Subcutaneous abdominal adipose tissue (tissue), 5 donors: ENCODE measurements around the gene OR4L1.
"Not testable (repeated sequence)": the region's sequence is repeated elsewhere in the genome, so short reads cannot be mapped to it uniquely, and the experiment has no call there.

Source experiments
- H3K27ac ChIP-seq: one replicate; pipeline ENCODE4 v1.7.0; 2013; ENCODE audit warnings: low read depth, mild to moderate bottlenecking, inconsistent platforms, low read length, moderate library complexity
- H3K27me3 ChIP-seq, 5 donors: one replicate each; pipeline ENCODE4 v1.7.0; 2013; ENCODE audit warnings: low read length in 5 of 5, inconsistent platforms in 1 of 5; ENCODE audit not compliant: control insufficient read depth in 5 of 5, insufficient read depth in 4 of 5
- H3K36me3 ChIP-seq, 5 donors: one replicate each; pipeline ENCODE4 v1.7.0; 2013; ENCODE audit warnings: low read length in 5 of 5; ENCODE audit not compliant: control insufficient read depth in 5 of 5, insufficient read depth in 5 of 5
- H3K4me1 ChIP-seq, 5 donors: one replicate each; pipeline ENCODE4 v1.7.0; 2013; ENCODE audit warnings: low read length in 5 of 5, mild to moderate bottlenecking in 3 of 5, moderate library complexity in 1 of 5; ENCODE audit not compliant: control insufficient read depth in 5 of 5, insufficient read depth in 5 of 5
- H3K4me3 ChIP-seq, 5 donors: one replicate each; pipeline ENCODE4 v1.7.0; 2013; ENCODE audit warnings: low read length in 5 of 5, low read depth in 1 of 5
- H3K9ac ChIP-seq, 5 donors: one replicate each; pipeline ENCODE4 v1.7.0; 2013; ENCODE audit warnings: low read length in 5 of 5, mild to moderate bottlenecking in 4 of 5, moderate library complexity in 3 of 5
- H3K9me3 ChIP-seq, 5 donors: one replicate each; pipeline ENCODE4 v1.7.0; 2013; ENCODE audit warnings: low read length in 5 of 5; ENCODE audit not compliant: control insufficient read depth in 5 of 5
- donor health status: healthy.
- donor health status: healthy.
- donor health status: healthy.
- donor health status: healthy.
- donor health status: healthy.

The OR4L1 gene

GRCh38 chr14:20059745-20060144, at the start of gene OR4L1:
Gene OR4L1, plus strand, starts transcription at chr14:20060045. Its CDS starts 0 bp downstream, at chr14:20060045.
- Histone ChIP-seq H3K27me3 (no peaks in the 10 kb centered on the region), H3K27ac (no peak within 1 kb of the TSS), H3K9ac (no peak within 1 kb of the TSS), H3K36me3 (no peaks in the 10 kb centered on the region), H3K4me3 (no peak within 1 kb of the TSS), H3K4me1 (no peaks in the 10 kb centered on the region), H3K9me3 (peaks cover 0 to 5% (median 4%) of the 10 kb centered on the region in 5 donors)

- H3K4me3 ChIP-seq = no peak within 1 kb of the TSS
- no peak within 1 kb of the TSS for H3K27ac ChIP-seq
- H3K27me3 ChIP-seq = no peaks in the 10 kb centered on the region
- H3K9me3 ChIP-seq = peaks cover 0 to 5% (median 4%) of the 10 kb centered on the region in 5 donors
- no peaks in the 10 kb centered on the region for H3K4me1 ChIP-seq
- H3K9ac ChIP-seq = no peak within 1 kb of the TSS
- H3K36me3 ChIP-seq = no peaks in the 10 kb centered on the region
These were observed 40.5 kb upstream of the OR4L1 start, which contains the start of gene OR4K14 for GRCh38 chr14:20019257-20019865. Gene OR4K14, minus strand, starts transcription at chr14:20019307. Its CDS starts 4,114 bp downstream, at chr14:20015193.

- H3K9me3 ChIP-seq = peaks cover 0 to 3% (median 0%) of the 10 kb centered on the region in 5 donors
- no peak overlapping the region for H3K27ac ChIP-seq
- H3K4me3 ChIP-seq = no peak overlapping the region
- peaks cover 0 to 2% (median 0%) of the 10 kb centered on the region in 5 donors for H3K27me3 ChIP-seq
- H3K36me3 ChIP-seq = no peaks in the 10 kb centered on the region
- no peak overlapping the region for H3K9ac ChIP-seq
- no peaks in the 10 kb centered on the region for H3K4me1 ChIP-seq
These were observed 28.8 kb upstream of the OR4L1 start for GRCh38 chr14:20031058-20031457.

GRCh38 chr14:20035449-20035848, 24.4 kb upstream of the OR4L1 start:
- peaks cover 0 to 3% (median 0%) of the 10 kb centered on the region in 5 donors for H3K9me3 ChIP-seq
- no peak overlapping the region for H3K4me3 ChIP-seq
- no peaks in the 10 kb centered on the region for H3K36me3 ChIP-seq
- H3K27ac ChIP-seq = no peak overlapping the region
- H3K4me1 ChIP-seq = no peaks in the 10 kb centered on the region
- H3K27me3 ChIP-seq = peaks cover 0 to 2% (median 0%) of the 10 kb centered on the region in 5 donors
- H3K9ac ChIP-seq = no peak overlapping the region

GRCh38 chr14:20035938-20036337, 23.9 kb upstream of the OR4L1 start, which contains the start of gene OR4K13:
Gene OR4K13, minus strand, starts transcription at chr14:20036038. Its CDS starts 1,280 bp downstream, at chr14:20034758.
- Histone ChIP-seq H3K9me3 (peaks cover 0 to 3% (median 0%) of the 10 kb centered on the region in 5 donors), H3K27me3 (peaks cover 0 to 2% (median 0%) of the 10 kb centered on the region in 5 donors), H3K9ac (no peak within 1 kb of the TSS), H3K27ac (no peak within 1 kb of the TSS), H3K4me3 (no peak within 1 kb of the TSS), H3K4me1 (no peaks in the 10 kb centered on the region), H3K36me3 (no peaks in the 10 kb centered on the region)

GRCh38 chr14:20044243-20044642, 15.6 kb upstream of the OR4L1 start:
- H3K27ac ChIP-seq = no peak overlapping the region
- no peaks in the 10 kb centered on the region for H3K36me3 ChIP-seq
- H3K4me3 ChIP-seq = no peak overlapping the region
- H3K27me3 ChIP-seq = no peaks in the 10 kb centered on the region
- H3K4me1 ChIP-seq = no peaks in the 10 kb centered on the region
- H3K9ac ChIP-seq = no peak overlapping the region
- H3K9me3 ChIP-seq = peaks cover 0 to 2% (median 0%) of the 10 kb centered on the region in 5 donors

GRCh38 chr14:20048202-20048601, 11.6 kb upstream of the OR4L1 start:
- no peaks in the 10 kb centered on the region for H3K27me3 ChIP-seq
- no peaks in the 10 kb centered on the region for H3K36me3 ChIP-seq
- no peak overlapping the region for H3K9ac ChIP-seq
- H3K27ac ChIP-seq = no peak overlapping the region
- H3K9me3 ChIP-seq = peaks cover 0 to 2% (median 0%) of the 10 kb centered on the region in 5 donors
- no peaks in the 10 kb centered on the region for H3K4me1 ChIP-seq
- no peak overlapping the region for H3K4me3 ChIP-seq

GRCh38 chr14:20092050-20092449, 32.2 kb downstream of the OR4L1 start:
- Histone ChIP-seq H3K27me3 (no peaks in the 10 kb centered on the region), H3K9me3 (no peaks in the 10 kb centered on the region), H3K4me3 (no peak overlapping the region), H3K27ac (no peak overlapping the region), H3K4me1 (no peaks in the 10 kb centered on the region), H3K36me3 (no peaks in the 10 kb centered on the region), H3K9ac (no peak overlapping the region)

GRCh38 chr14:20093442-20093841, 33.6 kb downstream of the OR4L1 start:
- no peak overlapping the region for H3K9ac ChIP-seq
- no peak overlapping the region for H3K4me3 ChIP-seq

GRCh38 chr14:20098926-20099770, 39.3 kb downstream of the OR4L1 start:
- H3K27ac ChIP-seq, H3K4me3 ChIP-seq: not testable (repeated sequence)

More at GRCh38 chr14:20093442-20093841, 33.6 kb downstream of the OR4L1 start:
- Histone ChIP-seq H3K9me3 (no peaks in the 10 kb centered on the region), H3K27me3 (no peaks in the 10 kb centered on the region), H3K27ac (no peak overlapping the region), H3K4me1 (no peaks in the 10 kb centered on the region), H3K36me3 (no peaks in the 10 kb centered on the region)

More at GRCh38 chr14:20098926-20099770, 39.3 kb downstream of the OR4L1 start:
- not testable (repeated sequence) for H3K4me1 ChIP-seq, H3K36me3 ChIP-seq, H3K27me3 ChIP-seq, H3K9me3 ChIP-seq, H3K9ac ChIP-seq
